ENCODE results near the gene DMRT1.
A peak's percentile ranks its signal among the peaks of the same experiment; 100 is the strongest.

Gene DMRT1

DNA sequence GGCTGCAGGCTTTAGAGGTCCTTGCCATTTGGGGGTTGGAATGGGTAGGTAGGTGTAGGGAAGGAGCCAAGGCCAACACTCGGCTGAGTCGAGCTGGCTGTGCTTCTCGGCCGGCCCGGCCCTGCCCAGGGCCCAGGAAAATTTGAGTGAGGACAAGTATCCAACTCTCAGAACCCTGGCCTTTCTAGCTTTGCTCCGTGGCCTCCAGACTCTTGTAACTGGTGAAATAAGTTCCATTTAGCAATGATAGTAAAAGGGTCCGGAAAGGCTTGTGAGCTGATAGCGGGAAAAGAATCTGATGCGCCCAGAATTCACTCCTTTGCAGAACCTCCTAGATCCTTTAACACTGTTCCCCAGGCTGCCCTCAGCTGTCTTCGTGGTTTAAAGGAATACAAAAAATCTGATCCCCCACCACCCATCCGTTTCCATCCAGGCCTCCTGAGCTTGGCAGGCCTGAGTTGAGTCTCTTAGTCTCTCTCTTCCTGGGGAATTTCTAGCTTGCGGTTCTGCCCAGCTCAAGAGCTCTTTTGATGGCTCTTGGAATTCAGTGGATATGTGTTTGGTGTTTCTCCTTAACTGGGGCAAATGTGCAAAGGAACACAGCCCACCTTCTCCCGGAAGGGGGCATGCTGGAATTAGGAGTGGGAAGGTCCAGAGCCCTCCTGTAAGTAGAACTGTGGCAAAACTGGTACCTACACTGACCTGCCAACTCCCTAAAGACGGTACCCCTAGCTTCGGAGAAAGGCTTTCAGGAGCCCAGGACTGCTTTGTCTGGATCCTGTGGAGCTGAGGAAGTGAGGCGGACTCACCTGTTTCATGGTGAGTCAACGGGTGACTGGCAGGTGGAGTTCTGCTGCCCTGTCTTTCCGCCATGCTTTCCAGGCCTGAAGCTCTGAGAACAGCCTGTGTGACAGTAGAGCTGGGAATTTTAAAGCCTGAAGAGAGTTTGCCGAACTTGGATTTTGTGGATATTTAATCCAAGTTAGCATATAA, 136.6 kb downstream of the DMRT1 start:
- no peak overlapping the region for H3K4me3 ChIP-seq (ENCODE audit: low read depth, low read length)
- TF ChIP-seq POLR2A (IDR thresholded peaks at IDR 0.05; ENCODE audit: extremely low read depth, insufficient read length) (no peak), MYC (IDR thresholded peaks at IDR 0.05; ENCODE audit: low read depth, low read length) (no peak)
- TF ChIP-seq, protein P1, sequence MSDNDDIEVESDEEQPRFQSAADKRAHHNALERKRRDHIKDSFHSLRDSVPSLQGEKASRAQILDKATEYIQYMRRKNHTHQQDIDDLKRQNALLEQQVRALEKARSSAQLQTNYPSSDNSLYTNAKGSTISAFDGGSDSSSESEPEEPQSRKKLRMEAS (IDR thresholded peaks at IDR 0.05; ENCODE audit: low read depth, low read length), result no peak
- TF ChIP-seq, protein P2, sequence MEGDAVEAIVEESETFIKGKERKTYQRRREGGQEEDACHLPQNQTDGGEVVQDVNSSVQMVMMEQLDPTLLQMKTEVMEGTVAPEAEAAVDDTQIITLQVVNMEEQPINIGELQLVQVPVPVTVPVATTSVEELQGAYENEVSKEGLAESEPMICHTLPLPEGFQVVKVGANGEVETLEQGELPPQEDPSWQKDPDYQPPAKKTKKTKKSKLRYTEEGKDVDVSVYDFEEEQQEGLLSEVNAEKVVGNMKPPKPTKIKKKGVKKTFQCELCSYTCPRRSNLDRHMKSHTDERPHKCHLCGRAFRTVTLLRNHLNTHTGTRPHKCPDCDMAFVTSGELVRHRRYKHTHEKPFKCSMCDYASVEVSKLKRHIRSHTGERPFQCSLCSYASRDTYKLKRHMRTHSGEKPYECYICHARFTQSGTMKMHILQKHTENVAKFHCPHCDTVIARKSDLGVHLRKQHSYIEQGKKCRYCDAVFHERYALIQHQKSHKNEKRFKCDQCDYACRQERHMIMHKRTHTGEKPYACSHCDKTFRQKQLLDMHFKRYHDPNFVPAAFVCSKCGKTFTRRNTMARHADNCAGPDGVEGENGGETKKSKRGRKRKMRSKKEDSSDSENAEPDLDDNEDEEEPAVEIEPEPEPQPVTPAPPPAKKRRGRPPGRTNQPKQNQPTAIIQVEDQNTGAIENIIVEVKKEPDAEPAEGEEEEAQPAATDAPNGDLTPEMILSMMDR (IDR thresholded peaks at IDR 0.05; ENCODE audit: low read depth, low read length), result no peak
- DNase-seq (ENCODE audit: low read depth), result no peak

DNA sequence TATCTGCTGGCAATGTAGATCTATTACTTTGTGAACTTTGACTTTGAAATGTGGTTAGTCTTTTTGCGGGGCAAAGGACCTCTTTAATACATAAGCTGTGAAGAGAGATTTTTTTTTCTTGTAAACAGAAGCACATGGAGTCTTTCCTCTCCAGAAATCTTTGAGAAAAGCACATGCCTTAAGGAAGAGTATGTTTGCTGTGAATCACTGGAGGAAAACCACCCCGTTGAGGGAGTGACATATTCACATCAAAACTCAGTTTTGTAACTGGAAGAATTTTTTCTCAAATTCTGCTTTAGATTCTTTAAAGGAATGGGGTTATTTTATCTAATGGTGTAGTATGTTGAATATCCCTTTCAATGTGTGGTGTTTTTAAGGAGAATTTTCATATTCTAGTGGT, 138.5 kb downstream of the DMRT1 start:
- DNase-seq (ENCODE audit: low read depth), result no peak
- H3K4me3 ChIP-seq (ENCODE audit: low read depth, low read length), result no peak overlapping the region
- TF ChIP-seq MYC (IDR thresholded peaks at IDR 0.05; ENCODE audit: low read depth, low read length), result no peak
- TF ChIP-seq, protein P2 (IDR thresholded peaks at IDR 0.05; ENCODE audit: low read depth, low read length), result no peak
- TF ChIP-seq, protein P1 (IDR thresholded peaks at IDR 0.05; ENCODE audit: low read depth, low read length), result peak; percentile 40; the same call in 1 of the 2 replicates

DNA sequence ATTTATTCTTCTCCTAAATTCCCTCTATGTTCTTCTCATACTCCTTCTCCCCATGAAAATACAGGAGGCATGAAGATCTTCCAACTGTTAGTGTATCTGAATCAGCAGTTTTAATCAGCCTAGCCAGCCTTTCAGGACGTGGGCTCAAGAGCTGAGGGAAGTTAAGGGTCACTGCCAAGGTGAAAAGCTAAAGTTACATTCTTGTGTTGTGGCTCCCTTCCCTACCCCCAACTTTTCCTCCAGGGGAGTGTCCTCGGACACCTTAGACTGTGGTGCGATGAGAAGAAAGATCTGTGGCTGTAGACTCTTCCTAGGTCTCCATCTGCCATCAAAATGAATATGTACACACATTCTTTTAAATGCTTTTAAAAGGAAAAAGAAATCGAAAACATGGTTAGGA, 139.1 kb downstream of the DMRT1 start:
- no peak for DNase-seq (ENCODE audit: low read depth)
- no peak overlapping the region for H3K4me3 ChIP-seq (ENCODE audit: low read depth, low read length)
- no peak for TF ChIP-seq MYC (IDR thresholded peaks at IDR 0.05; ENCODE audit: low read depth, low read length)
- TF ChIP-seq POLR2A (IDR thresholded peaks at IDR 0.05; ENCODE audit: extremely low read depth, insufficient read length), result no peak
- TF ChIP-seq, protein P1 (IDR thresholded peaks at IDR 0.05; ENCODE audit: low read depth, low read length), result no peak
- TF ChIP-seq, protein P2 (IDR thresholded peaks at IDR 0.05; ENCODE audit: low read depth, low read length), result no peak

DNA sequence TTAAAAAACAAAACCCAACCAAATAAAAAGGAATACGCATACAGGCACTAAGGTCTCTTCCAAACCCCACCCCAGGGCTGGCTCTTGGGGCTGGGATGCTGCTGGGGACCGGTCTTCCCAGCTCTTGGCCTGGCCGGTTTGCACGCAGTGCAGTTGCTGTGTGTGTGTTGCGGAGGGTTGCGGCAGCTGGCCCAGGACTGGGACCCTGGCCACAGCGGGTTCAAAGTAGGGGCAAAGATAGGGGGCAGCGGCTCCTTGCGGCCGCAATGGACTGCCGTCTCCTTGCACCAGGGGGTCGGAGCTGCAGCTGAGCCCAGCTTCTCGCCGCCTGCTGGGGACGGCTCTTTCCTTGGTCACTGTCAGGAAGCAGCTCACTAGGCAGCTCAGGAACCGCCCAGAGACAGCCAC, 140.0 kb downstream of the DMRT1 start:
- TF ChIP-seq MYC (IDR thresholded peaks at IDR 0.05; ENCODE audit: low read depth, low read length) (no peak), POLR2A (IDR thresholded peaks at IDR 0.05; ENCODE audit: extremely low read depth, insufficient read length) (no peak)
- TF ChIP-seq, protein P1 (IDR thresholded peaks at IDR 0.05; ENCODE audit: low read depth, low read length), result no peak
- TF ChIP-seq, protein P2 (IDR thresholded peaks at IDR 0.05; ENCODE audit: low read depth, low read length), result no peak
- no peak overlapping the region for H3K4me3 ChIP-seq (ENCODE audit: low read depth, low read length)
- no peak for DNase-seq (ENCODE audit: low read depth)

DNA sequence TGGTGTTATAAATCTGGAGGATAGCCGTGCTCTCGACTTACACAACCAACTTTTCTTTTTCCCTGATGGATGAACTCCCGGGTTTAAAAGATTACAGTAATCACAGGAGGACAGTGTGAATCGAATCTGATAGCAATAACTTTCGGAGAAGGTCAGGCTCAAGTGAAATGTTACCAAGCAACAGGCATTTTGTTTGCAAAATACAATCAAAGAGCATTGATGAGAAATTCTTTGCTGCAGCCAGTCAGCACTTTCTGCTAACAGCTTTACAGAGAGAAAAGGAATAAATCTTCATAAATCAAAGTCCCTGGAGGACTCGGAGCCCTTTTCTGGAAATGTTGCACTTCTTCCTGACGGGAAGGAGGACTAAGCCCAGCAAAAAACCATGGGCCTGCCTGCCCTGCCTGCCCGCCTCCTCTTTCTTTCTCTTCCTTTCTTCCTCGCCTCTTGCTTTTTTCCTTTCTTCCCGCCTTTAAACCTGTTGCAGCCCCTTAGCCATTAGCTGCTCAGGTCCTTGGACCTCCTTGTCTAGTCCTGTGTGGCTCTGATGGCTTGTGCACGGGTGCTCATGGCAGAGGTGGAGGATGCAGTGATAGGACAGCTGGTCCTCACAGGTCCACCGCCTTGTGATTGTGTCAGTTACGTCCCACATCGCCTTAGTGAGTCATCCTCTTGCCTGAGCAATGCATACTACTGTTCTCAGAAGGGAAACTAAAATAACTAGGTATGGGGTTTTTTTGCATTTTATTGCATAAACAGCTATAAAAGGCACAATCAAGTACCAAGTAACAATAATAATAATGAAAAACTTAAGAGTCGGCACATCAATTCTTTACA, 141.1 kb downstream of the DMRT1 start:
- no peak for TF ChIP-seq POLR2A (IDR thresholded peaks at IDR 0.05; ENCODE audit: extremely low read depth, insufficient read length)
- TF ChIP-seq, protein P2 (IDR thresholded peaks at IDR 0.05; ENCODE audit: low read depth, low read length), result no peak
- TF ChIP-seq, protein P1 (IDR thresholded peaks at IDR 0.05; ENCODE audit: low read depth, low read length), result no peak
- no peak for TF ChIP-seq MYC (IDR thresholded peaks at IDR 0.05; ENCODE audit: low read depth, low read length)
- no peak overlapping the region for H3K4me3 ChIP-seq (ENCODE audit: low read depth, low read length)
- peak; percentile 59 for DNase-seq (ENCODE audit: low read depth)
